Common myeloid progenitor, CD34-positive (primary cell): ENCODE measurements around the gene PDE4DIP.
"Not testable (repeated sequence)": the region's sequence is repeated elsewhere in the genome, so short reads cannot be mapped to it uniquely, and the experiment has no call there.

Experiments
- CTCF ChIA-PET: fragments of 350-600 bp; sonication (Branson Sonifier 250); formaldehyde crosslinking; loops from one replicate; lab custom pipeline; 2021; ENCODE audit warnings: antibody characterized with exemption; lab: Charles Lee
- POLR2A ChIA-PET: fragments of 350-600 bp; sonication (Branson Sonifier 250); formaldehyde crosslinking; loops from one replicate; lab custom pipeline; 2021; ENCODE audit warnings: antibody characterized with exemption; lab: Charles Lee
- DNase-seq, 3 donors: peaks; one replicate each; pipeline versions ENCODE4 v3.0.0 to v3.0.0-alpha.2; 2013
- H3K27ac ChIP-seq, 2 experiments: 1 replicate in 1 of 2; 2 replicates in 1 of 2; pipeline ENCODE4 v1.7.0; 2013; ENCODE audit warnings: inconsistent platforms in 2 of 2, low read length in 2 of 2, mild to moderate bottlenecking in 2 of 2, low read depth in 1 of 2, moderate library complexity in 1 of 2; ENCODE audit not compliant: severe bottlenecking in 2 of 2, insufficient read depth in 1 of 2, poor library complexity in 1 of 2
- H3K27me3 ChIP-seq, 5 experiments: replicated peaks in 2 of 5; 1 replicate in 3 of 5; 2 replicates in 2 of 5; pipeline versions ENCODE4 v1.6.1 to v1.7.0; 2013; ENCODE audit warnings: low read length in 4 of 5, mild to moderate bottlenecking in 2 of 5, moderate library complexity in 2 of 5, inconsistent platforms in 1 of 5; ENCODE audit not compliant: insufficient read depth in 5 of 5, control insufficient read depth in 4 of 5
- H3K36me3 ChIP-seq, 4 experiments: 1 replicate in 2 of 4; 2 replicates in 2 of 4; pipeline versions ENCODE4 v1.6.1 to v1.7.0; 2013; ENCODE audit warnings: low read length in 3 of 4, control low read depth in 1 of 4, mild to moderate bottlenecking in 1 of 4; ENCODE audit not compliant: control insufficient read depth in 4 of 4, insufficient read depth in 4 of 4
- H3K4me1 ChIP-seq, 4 experiments: 1 replicate in 3 of 4; 2 replicates in 1 of 4; pipeline versions ENCODE4 v1.6.1 to v1.7.1; 2013; ENCODE audit warnings: low read length in 3 of 4, mild to moderate bottlenecking in 3 of 4, control low read depth in 1 of 4, inconsistent platforms in 1 of 4, moderate library complexity in 1 of 4; ENCODE audit not compliant: control insufficient read depth in 4 of 4, insufficient read depth in 4 of 4; ENCODE audit errors: control extremely low read depth in 1 of 4
- H3K4me3 ChIP-seq, 7 experiments: 1 replicate in 4 of 7; 2 replicates in 3 of 7; pipeline versions ENCODE4 v1.5.1 to v1.7.0; 2013; ENCODE audit warnings: mild to moderate bottlenecking in 7 of 7, low read length in 6 of 7, moderate library complexity in 6 of 7, inconsistent platforms in 2 of 7, low read depth in 2 of 7, control low read depth in 1 of 7; ENCODE audit not compliant: insufficient read depth in 4 of 7, control insufficient read depth in 1 of 7; ENCODE audit errors: extremely low read depth in 1 of 7
- H3K9me3 ChIP-seq, 5 experiments: 1 replicate in 4 of 5; 2 replicates in 1 of 5; pipeline versions ENCODE4 v1.6.1 to v1.7.1; 2013; ENCODE audit warnings: low read length in 4 of 5, mild to moderate bottlenecking in 2 of 5, inconsistent platforms in 1 of 5, low read depth in 1 of 5, moderate library complexity in 1 of 5; ENCODE audit not compliant: control insufficient read depth in 4 of 5, insufficient read depth in 2 of 5; ENCODE audit errors: control extremely low read depth in 1 of 5
- WGBS: methylation state at CpG from one replicate; pipeline ENCODE4 v1.1.5; 2013; ENCODE audit not compliant: insufficient coverage; 5-methylcytosine and 5-hydroxymethylcytosine counted together

The PDE4DIP gene

DNA sequence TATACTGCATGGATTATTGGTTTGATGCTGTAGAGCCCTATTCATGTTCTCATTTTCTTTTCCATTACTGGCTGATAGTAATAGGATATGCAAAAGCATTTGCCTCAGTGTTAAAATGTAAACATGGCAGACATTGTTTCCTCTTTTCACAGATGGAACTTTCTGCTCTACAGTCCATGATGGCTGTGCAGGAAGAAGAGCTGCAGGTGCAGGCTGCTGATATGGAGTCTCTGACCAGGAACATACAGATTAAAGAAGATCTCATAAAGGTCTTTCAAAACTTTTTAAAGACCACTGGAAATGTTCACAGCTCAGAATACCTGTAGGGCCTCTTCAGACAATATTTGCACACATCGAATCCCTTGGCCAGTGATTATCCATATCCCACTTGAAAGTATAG lies 133.6 kb downstream of the PDE4DIP start:
- DNase-seq, result peak; percentile 30 to 83 (median 69)
- POLR2A ChIA-PET, H3K4me3 ChIP-seq, H3K27ac ChIP-seq, CTCF ChIA-PET, H3K9me3 ChIP-seq, H3K27me3 ChIP-seq: not testable (repeated sequence)
- Histone ChIP-seq H3K4me1 (peaks cover 0 to 13% (median 5%) of the 10 kb centered on the region in 4 experiments), H3K36me3 (peaks cover 6 to 40% (median 12%) of the 10 kb centered on the region in 4 experiments)
- WGBS, result 91% methylated on average over 1 of the region's 1 CpG

DNA sequence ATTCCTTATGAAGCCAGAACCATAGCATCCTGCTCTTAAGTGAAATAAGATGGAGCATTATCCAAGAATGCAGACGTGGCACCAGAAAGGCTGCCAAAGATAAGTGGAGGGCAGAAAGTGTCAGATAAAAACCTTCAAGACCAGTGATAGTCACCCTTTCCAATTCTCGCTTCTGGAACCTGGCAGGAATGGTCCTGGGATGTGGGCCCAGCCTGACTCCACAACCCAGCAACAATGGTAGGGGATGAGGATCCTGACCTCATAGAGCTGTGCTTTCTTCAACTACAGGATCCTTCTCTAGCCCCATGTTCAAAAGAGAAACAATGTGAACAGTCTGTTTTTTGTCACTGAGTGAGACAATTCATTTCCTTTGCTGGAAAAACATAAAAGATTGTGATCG lies 145.2 kb downstream of the PDE4DIP start:
- H3K9me3 ChIP-seq, DNase-seq, POLR2A ChIA-PET, H3K36me3 ChIP-seq, H3K27me3 ChIP-seq, H3K4me3 ChIP-seq, H3K4me1 ChIP-seq, CTCF ChIA-PET, H3K27ac ChIP-seq: not testable (repeated sequence)
- 61% methylated on average over 2 of the region's 3 CpGs for WGBS

DNA sequence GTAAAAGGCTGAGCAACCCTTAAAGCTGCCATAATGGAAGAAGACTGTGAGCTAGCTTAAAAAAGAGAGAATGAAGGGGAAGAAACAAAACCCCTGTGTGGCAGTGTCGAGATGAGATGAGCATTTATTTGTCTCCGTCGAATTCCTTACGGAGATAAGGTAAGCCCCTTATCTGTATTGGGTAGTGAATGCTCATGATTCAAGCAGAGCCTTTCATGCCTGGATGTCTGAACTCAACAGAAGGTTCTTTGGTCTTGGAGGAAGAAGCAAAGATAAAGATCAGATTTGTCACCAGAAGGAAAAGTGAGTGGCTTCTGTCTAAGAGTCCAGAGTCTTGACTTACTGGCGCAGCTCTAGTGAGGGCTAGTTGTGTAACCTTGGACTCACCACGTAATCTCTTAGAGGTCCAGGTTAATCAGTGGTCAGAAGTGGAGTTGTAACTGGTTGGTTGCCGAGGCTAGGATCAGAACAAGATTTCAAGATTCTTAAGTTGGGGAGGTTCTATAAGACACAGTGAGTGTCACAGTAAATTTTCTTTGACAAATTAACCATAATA lies 146.1 kb downstream of the PDE4DIP start:
- POLR2A ChIA-PET, H3K27ac ChIP-seq, H3K4me3 ChIP-seq, H3K36me3 ChIP-seq, CTCF ChIA-PET, H3K4me1 ChIP-seq, H3K27me3 ChIP-seq, DNase-seq, H3K9me3 ChIP-seq: not testable (repeated sequence)
- WGBS, result 92% methylated on average over 4 of the region's 7 CpGs

DNA sequence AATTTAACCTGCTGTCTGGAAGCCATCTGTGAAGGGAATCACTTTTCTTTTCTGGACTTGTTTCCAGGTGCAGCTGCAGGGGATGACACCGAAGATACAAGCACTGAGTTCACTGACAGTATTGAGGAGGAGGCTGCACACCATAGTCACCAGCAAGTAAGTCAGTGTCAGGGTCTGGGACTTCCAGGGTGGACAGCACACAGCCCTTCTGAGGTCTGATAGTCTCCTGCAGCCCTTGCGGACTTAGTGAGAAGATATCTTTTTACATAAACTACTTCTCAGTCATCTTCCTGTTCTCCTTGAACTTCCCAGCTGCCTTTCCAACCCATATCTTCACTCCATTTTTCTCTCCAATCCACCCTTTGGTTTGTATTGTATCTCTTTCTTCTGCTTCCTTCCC lies 147.6 kb downstream of the PDE4DIP start:
- CTCF ChIA-PET, POLR2A ChIA-PET, H3K36me3 ChIP-seq, H3K27me3 ChIP-seq, DNase-seq, H3K9me3 ChIP-seq, H3K27ac ChIP-seq, H3K4me1 ChIP-seq, H3K4me3 ChIP-seq: not testable (repeated sequence)
- WGBS, result no CpG with 5 or more reads among the region's 2 CpGs

DNA sequence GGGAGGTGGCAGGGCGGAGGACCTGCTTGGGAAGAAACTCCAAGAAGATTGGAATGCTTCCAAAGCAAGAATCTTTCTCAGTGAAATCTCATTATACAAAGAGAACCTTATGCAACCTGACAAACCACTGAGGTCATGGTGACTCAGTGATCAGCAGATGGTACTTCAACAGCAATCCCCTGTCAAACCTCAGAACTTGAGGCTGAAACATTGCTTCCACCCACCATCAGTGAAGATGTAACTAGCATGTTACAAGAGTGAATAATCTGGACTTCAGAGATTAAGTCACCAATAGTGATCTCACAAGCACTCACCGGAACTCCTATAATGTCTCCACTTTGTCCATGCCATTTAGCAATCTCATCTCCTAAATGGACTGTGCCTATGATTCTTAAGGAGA lies 148.1 kb downstream of the PDE4DIP start:
- H3K36me3 ChIP-seq, CTCF ChIA-PET, POLR2A ChIA-PET, H3K4me3 ChIP-seq, H3K27me3 ChIP-seq, H3K4me1 ChIP-seq, DNase-seq, H3K9me3 ChIP-seq, H3K27ac ChIP-seq: not testable (repeated sequence)
- WGBS, result no CpG with 5 or more reads among the region's 2 CpGs

DNA sequence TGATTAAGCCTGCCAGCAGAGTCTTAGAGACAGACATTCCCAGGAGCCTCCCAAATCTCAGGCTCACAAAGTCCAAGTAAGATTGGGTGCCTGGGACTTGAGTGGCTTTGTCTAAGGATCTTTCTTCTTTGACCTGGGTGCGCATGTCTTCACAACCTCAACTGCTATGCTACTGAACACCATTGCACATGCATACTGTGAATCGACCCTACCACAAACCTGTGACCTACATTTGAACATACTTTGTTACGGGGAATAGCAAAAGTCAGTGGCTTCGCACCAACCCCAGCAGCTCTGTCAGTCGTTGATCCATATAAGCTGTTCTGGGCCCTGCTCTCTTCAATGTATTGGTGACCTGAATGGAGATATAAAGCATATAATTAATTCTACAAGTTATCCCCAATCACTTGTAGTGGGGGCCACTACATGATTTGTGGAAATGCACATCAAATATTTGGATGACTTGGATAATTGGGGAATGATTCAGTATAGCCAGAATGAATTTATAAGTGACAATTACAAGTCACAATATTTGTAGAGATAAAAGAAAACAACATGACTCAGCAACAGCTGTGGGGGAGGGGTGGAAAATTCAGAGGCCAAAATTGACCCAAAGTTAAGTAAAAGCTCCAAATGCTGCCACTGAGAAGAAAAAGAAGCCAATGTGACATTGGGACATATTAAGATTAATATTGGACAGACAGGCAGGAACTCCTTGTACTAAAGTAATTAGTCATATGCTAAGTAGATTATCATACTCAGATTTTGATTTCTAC lies 152.4 kb downstream of the PDE4DIP start:
- DNase-seq, result not testable (repeated sequence)

DNA sequence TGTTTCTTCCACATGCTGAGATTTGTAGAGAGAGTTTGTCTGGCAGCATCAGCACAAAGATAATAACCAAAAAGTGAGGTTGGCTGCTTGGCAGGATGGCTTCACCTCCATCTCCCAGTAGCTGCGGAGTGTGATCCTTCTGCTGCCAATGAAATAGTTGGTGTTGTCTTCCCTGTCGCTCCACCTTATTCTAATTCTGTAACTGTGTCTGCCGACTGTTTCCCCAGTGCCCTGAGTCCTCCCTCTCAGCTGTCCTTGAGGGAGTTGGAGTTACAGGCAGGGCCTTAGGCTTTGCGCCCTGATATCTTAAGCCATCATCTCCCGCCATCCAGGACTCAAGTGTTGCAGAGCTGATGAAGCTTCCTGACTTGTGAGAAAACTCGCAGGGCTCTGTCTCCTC lies 153.2 kb downstream of the PDE4DIP start:
- H3K27me3 ChIP-seq, H3K4me1 ChIP-seq, H3K9me3 ChIP-seq, DNase-seq, CTCF ChIA-PET, H3K4me3 ChIP-seq, POLR2A ChIA-PET, H3K27ac ChIP-seq, H3K36me3 ChIP-seq: not testable (repeated sequence)
- no CpG with 5 or more reads among the region's 6 CpGs for WGBS

More for the DNA sequence above, 152.4 kb downstream of the PDE4DIP start:
- H3K9me3 ChIP-seq, H3K27ac ChIP-seq, CTCF ChIA-PET, H3K4me3 ChIP-seq, H3K36me3 ChIP-seq, H3K27me3 ChIP-seq, POLR2A ChIA-PET, H3K4me1 ChIP-seq: not testable (repeated sequence)
- WGBS, result 100% methylated on average over 2 of the region's 5 CpGs
